Globus pallidus (tissue), 1 donor: ENCODE results near the gene ABCC12.
"Not testable (repeated sequence)": the region's sequence is repeated elsewhere in the genome, so short reads cannot be mapped to it uniquely, and the experiment has no call there.

Experiments
- DNase-seq: peaks from one replicate; pipeline ENCODE4 v3.0.0-alpha.2; 2015; ENCODE audit warnings: low spot score

Gene ABCC12

DNA sequence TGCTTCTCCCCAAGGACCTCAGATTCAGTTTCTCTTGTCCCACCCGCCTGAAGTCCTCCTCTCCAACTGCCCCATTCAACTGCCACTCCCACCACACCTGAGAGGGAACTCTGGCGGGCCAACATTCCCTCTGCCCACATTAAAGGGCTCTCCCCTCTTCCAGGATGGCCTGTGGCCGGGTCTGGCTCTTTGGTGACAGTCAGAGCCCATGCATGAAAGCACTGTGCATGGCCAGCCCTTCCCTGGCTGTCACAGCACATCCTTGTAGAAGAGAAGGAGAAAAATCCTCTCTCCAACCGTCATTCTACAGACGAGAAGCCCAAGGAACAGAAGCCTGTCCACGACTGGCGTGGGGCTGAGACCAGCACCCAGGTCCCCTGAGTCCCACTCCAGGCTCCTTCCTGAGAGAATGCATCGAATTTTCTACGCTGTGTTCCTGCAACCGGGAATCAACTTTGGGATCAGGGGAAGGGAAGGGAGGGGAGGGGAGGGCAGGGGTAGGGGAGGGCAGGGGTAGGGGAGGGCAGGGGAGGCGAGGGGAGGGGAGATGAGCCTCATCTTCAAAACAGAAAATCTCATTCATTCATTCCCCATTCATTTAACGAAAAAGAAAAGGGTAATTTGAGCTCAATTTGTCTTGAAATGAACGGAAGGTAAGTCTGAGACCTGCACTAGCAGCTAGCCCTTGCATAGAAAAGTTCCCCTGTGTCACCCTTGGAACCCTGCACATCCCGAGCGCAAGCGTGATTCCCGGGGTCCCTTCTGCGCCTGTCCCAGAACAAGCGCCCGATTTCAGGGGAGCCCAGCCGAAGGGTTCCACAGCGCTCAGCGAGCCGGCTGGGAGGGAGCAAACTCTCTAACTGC lies at the start of gene ABCC12:
TSS of gene ABCC12 (minus strand) at position 68 of the 864 bp plus-strand sequence. CDS start 9,569 bp downstream, outside the sequence.
- DNase-seq: no peak

DNA sequence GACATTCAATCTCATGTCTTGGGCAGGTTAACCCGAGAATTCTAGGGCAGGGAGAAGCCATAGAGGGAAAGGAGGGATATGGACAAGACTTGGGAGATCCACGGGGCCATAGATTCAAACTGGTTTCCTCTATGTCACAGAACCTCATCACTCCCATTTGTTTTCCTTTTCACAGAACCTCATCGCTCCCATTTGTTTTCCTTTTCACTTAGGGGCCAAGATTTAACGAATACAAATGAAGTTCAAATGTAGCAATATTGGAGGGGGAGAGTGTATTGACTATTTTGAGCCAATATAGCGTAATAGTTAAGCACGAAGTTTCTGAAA lies 49.0 kb upstream of the ABCC12 start:
- DNase-seq: no peak

DNA sequence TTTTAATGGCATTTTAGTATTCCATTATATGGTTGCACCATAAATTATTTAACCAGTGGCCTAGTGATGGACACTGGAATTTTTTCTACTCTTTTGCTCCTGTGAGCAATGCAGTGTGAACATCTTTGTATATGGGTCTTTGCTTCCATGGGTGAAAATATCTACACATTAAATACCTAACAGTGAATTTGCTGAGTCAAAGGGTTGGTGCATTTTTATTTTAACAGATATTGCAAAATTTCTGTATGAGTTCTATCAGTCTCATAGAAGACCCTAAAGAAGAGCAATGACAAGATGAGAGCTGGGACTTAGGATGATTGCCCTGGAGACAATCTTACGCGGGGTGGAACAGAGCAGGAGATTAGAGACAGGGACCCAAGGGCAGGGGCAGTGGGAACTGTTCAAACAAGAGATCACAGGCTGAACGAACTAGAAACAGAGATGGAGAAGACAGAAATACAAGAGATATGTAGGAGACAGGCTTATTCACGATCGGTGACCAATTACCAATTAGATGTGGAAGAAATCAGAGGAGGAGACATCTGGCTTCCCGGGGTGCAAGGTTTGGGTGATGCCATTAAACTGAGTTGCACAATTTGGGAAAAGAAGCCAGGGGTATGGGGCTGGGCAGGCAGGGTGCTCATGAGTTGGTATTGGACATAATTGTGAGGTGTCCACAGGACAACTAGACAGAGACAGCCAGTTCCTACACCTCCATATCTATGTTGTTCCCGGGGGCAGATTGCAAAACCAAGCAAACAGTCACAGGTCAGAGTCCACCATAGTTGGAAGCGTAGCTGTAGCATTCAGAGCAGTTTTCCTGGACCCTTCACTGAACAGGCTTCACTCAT lies 48.4 kb upstream of the ABCC12 start:
- DNase-seq: no peak

DNA sequence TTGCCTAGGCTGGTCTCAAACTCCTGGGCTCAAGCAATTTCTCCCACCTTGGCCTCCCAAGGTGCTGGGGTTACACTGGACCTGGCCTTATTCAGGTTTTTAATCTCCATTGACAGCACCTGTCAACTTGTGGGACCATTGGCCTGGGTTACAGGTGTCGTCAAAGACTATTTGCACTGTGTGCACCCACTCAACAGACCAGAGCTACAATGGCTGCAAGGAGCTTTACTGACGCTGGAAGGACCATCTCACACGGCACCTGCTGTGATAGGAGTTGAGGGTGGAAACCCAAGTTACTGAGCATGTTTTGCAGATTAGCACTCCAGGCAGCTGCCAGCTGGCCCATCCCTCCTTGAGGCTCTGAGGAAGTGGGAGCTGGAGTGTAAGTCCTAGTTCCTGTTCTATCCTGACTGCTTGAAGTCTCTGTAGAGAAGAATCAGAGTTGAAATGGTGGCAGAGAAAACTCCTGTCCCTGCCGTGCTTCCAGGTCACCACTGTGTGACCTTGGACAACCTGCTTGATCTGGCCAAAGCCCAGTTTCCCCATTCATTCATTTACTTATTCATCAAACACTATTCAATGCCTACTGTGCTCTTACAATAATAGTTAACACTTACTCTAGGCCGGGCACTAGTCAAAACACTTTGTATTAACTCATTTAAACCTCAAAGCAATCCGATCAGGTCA lies 45.9 kb upstream of the ABCC12 start:
- DNase-seq: no peak

DNA sequence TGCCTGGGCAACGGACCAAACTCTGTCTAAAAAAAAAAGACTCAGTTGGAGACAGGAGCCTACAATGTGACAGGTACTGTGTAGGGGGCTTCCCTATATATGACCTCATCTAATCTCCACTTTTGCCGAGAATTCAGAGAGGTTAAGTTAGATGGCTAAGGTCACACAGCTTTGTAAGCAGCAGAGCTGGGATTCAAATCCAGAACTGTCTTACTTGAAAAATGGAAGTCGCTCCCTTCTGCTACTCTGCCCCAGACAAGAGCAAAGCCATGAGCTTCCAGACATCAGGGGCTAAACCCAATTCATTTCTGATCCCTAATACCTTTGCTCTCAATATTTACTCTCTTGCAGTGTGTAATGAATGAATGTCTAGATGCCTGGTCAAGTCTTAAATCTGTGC lies 41.5 kb upstream of the ABCC12 start:
- DNase-seq: no peak

DNA sequence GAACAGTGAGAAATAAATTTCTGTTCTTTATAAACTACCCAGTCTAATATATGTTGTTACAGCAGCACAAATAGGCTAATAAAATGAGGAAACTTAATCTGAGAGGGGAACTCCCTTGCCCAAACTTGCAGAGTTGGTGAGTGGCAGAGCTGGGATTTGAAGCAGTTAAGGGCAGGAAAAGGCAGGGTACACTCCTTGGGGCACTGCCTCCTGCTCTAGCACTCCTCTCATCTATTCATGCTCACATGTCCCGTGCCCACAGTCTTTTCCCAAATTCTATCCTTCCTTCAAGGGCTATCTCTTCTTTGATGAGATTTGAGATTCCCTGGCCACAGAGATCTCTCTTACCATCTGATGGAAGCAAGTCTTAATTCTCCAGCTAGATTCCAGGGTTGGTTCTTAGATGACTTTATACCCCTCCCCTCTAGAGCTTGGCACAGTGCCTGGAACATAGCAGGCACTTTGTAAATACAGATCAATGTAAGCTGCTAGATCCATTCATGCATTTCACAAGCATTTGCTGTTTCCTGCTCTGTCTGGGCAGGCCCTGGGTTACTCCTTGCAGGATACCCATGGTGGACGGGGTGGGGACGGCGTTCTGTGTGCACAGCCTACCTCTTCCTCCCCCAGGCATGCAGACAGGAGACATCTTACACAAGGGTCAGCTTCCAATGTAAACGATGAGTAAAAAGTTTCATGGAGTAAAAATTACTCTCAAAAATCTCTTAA lies 39.2 kb upstream of the ABCC12 start:
- no peak for DNase-seq

DNA sequence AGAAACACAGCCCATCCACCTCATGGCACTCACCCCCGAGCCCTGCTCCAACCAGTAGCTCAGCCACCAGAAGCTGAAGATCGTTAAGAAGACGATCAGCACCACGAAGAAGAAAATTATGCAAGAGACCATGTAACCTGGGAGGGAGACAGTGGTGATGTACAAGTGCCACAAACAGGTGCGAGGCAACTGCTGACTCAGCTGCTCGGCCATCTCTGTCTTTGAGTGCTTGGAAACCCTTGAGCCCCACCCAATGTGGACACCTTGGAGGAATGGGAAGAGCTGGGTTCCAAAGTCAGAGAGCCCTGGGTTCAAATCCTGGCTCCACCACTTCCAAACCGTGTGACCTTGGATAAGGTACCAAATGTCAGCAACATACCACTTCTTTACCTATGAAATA lies 38.1 kb upstream of the ABCC12 start:
- no peak for DNase-seq

DNA sequence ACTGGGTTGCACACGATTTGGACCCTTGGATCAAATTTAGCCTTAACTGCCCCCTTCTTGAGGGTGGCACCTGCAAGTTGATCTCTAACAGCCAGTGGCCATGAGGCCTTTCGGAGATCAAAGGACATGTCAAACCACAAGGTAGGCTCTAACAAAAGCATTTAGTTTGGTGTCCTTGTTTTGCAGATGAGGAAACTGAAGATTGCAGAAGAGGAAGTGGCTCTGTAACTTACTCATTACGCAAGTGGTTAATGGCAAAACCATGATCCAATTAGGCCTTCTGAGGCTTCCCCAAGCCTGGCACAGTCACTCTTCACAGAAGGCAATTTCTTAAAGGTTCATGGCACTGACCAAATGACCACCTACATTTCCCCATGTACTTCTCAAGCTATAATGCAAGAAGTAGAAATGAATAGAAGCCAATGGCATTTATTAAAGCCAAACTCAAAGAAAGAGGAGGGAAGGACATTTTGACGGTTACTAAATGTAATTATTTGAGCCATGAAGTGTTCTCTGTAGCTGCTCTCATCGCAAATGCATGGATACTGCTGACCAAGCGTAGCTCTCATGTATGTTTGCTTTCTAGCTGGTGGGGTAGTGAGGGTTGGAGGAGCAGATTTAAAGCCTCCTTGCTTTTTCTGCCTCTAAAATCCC lies 32.8 kb upstream of the ABCC12 start:
- DNase-seq: peak; percentile 15

DNA sequence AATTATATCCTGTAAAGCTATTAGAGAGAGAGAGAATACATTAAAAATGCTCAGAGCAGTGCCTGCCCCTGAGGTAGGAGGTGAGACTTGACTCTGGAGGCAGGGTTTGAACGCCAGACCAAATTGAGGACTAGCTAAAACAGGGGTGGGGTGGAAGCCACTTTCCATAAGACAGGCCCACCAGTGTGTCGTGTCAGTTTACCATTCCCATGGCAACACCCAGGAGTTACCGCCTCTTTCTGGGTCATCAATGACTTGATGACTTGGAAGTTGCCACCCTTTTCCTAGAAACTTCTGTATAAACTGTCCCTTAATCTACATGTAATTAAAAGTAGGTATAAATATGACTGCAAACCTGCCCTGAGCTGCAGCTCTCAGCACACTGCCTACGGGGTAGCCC lies 32.0 kb upstream of the ABCC12 start:
- DNase-seq: no peak

DNA sequence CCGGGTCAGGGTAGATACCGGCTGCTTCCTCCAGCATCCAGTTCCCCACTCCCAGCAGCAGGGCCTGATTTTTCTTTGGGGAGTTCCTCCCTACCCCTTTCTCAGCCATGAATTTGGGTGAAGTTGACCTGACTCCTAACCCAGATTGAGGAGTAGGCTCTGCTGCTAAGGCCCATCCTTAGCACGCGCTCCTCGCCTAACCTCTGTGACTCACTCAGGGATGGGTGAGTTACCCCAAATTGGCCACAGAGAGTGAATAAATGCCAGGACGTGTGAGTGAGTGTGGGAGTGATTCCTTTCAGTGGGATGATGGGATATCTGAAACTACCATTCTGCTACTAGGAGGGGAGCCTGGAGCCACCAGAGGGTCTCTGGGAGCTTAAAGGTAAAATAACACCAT lies 28.9 kb upstream of the ABCC12 start:
- DNase-seq: no peak

DNA sequence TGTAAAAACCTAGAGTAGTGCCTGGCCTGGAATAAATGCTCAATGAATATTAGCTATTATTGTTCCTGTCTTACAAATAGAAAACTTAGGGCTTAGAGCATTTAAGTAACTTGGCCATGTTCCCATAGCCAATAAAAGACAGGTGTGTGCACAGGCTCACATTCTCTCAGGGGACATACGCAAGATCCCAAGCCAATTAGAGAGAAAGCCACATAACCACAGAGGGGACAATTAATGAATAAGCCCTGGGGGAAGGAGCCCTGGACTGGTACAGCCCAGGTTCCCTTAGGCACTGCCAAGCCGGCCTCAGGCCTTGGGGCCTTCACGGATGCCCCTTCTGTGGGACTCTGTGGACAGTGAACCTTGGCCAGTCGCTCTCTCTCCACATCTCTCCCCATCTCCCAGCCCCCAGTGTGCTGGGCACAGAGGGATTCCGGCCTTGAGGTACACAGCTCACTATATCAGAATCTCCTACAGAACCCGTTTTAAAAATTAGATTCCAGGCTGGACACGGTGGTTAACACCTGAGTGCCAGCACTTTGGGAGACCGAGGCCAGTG lies 27.3 kb upstream of the ABCC12 start:
- DNase-seq: no peak

DNA sequence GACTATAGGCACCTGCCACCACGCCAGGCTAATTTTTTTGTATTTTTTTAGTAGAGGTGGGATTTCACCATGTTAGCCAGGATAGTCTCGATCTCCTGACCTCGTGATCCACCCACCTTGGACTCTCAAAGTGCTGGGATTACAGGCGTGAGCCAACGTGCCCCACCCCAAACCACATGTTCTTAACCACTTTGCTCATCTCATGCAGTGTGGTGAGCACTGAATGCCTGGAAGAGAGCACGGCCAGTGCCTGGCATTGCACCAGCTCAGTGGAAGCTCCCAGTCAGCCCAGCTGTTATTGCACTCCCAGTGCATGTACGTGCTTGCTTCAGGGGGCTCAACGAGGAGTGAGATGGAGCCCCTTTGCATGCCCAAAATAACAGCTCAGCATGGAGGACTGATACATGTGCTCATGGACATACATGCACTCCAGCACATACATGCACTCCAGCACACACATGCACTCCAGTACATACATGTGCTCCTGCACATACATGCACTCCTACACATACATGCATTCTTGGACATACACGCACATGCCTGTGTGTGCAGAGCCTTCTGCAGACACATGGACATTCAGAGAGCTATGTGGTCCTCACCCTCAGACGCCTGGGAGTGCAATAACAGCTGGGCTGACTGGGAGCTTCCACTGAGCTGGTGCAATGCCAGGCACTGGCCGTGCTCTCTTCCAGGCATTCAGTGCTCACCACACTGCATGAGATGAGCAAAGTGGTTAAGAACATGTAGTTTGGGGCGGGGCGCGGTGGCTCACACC lies 26.1 kb upstream of the ABCC12 start:
- DNase-seq: not testable (repeated sequence)

DNA sequence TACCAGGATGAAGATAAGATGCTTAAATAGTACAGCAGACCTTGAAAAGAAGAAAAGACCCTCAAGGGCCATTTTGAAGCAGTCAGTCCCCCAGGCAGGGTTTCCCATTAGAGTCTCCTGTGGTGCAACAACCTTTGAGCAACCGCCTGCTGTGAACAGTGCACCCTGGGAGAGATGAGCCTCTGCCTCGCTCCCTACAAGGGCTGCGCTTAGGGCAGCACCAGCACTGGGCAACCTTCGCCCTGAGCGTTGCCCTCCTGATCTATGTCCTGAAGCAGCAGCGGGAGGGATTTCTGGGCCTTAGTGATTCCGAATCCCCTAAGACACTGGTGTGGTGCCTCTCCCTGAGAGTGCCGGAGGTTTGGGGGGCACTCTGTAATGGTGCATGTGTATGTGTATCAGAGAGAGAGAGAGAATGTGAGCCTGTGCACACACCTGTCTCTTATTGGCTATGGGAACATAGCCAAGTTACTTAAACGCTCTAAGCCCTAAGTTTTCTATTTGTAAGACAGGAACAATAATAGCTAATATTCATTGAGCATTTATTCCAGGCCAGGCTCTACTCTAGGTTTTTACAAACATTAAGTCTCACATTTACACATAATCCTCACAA lies 25.2 kb upstream of the ABCC12 start:
- DNase-seq: no peak

DNA sequence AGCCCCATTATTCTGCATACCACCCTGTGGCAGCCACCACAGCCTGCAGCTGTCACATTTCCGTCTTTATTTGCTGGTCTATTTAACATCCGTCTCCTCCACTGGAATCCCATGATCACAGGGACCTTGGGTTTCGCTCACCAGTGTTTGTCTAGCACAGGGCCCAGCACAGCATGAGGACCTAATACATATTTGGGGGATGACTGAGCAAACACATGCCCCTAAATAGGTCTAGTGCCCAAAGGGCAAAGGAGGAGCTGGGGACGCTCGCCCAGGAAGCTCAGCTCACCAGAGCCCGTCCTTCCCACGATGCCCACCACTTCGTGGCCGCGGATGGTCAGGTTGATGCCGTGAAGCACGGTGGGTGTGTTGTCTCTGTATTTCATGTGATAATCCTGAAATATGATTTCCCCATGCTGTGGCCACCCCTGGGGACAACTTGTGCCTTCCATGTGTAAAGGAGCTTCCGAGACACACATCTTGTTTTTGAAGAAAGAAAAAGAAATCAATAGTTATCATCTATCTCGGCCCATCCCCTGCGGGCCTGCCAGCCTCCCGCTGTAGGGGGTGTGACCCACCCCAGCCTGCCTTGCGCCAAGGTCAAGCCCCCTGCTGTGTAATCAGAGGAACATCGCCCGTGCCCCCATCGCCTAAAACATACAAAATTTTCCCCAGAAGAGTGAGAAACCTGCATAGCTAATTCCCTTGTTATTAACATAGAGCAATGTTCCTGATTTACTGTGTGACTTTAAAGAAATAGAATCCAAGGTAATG lies 21.0 kb upstream of the ABCC12 start:
- DNase-seq: no peak

DNA sequence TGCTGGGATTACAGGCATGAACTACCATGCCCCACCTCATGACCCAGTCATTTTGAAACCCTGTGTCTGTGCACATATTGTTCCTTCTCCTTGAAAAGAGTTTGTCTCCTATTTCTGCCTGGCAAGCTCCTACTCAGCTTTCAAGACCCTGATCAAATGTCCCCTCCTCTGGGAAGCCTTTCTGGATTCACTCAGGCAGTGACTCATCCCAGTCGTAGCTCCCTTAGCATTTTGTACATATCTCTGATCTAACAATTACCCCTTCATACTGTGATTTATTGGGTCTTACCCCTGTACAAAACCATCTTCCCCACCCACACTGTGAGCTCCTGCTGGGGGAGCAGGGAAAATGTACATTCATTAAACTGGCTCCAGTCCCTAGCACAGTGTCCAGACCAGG lies 18.1 kb upstream of the ABCC12 start:
- DNase-seq: no peak

DNA sequence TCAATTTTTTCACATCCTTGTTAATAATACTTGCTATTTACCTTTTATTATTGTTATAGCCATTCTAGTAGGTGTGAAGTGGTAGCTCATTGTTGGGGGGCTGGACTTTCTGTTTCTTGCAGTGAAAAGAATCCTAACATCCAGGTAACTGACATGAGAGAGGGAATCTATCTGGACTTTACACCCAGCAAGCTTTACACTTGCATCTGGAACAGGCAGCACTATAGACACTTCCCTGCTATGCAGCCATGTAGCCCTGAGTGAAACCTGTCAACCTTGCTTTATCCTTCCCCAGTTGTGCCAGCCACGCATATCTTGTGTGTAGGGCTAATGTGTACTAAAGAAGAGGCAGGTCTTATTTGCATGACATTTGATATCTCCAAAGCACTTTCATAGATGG lies 16.9 kb upstream of the ABCC12 start:
- DNase-seq: no peak

DNA sequence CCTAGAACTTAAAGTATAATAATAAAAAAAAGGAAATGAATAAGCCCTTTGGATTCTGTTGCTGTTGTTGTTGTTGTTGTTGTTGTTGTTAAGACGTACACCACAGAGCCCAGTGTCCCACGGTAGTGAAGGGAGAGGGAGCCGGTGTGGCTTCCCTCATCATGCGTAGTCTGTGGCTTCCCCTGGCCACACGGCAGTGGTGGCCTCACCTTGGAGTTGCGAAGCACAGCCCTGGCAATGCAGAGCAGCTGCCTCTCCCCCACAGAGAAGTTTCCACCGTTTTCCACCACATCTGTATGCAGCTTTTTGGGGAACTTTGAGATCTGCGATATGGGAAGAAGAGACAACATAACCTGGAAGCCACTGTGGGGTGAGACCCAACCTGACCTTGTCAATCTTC lies 14.1 kb upstream of the ABCC12 start:
- DNase-seq: no peak

DNA sequence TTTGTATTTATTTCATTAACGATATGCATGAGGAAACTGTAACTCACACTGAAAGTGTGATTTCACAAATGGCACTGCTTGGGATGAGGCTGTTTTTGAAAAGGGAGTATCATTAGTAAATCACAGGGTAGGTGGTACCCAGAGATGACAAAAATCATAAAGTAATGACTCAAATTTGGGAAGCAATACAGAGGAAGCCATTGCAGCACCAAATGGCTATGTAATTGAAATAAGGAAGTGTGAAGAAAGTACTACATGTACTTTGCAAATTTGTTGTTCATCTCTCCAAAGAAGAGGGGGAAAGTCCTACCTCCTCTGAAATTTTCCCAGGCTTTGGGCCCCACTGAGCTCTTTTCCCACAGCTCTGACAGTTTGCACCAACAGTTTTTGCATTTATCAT lies 12.3 kb upstream of the ABCC12 start:
- DNase-seq: no peak

DNA sequence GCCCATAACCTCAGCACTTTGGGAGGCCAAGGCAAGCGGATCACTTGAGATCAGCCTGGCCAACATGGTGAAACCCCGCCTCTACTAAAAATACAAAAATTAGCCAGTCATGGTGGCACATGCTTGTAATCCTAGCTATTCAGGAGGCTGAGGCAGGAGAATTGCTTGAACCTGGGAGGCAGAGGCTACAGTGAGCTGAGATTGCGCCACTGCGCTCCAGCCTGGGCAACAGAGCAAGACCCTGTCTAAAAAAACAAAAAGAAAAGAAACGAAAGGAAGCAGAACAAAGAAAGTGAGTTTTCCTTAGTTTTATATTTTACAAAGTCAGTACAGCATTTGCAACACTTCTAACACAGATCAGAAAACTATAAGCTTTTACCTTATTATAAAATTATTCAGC lies 10.8 kb upstream of the ABCC12 start:
- DNase-seq: not testable (repeated sequence)
